Testis (tissue), 2 donors: ENCODE results near the gene GFRA1.

ENCODE experiments used
- POLR2A ChIP-seq: fragments of 450-650 bp; IDR thresholded peaks from one replicate; pipeline ENCODE4 v1.6.1; 2017; ENCODE audit warnings: antibody characterized with exemption, mild to moderate bottlenecking, moderate library complexity
- TF ChIP-seq, protein P1 (sequence below), 3 experiments: fragments of 450-650 bp in 2 of 3; fragments of 200-600 bp in 1 of 3; sonication (generic) in 1 of 3; IDR thresholded peaks; one replicate each; pipeline ENCODE4 v1.5.1; 2016 to 2019; ENCODE audit warnings: antibody characterized with exemption in 3 of 3, mild to moderate bottlenecking in 2 of 3, moderate library complexity in 1 of 3

DNA sequence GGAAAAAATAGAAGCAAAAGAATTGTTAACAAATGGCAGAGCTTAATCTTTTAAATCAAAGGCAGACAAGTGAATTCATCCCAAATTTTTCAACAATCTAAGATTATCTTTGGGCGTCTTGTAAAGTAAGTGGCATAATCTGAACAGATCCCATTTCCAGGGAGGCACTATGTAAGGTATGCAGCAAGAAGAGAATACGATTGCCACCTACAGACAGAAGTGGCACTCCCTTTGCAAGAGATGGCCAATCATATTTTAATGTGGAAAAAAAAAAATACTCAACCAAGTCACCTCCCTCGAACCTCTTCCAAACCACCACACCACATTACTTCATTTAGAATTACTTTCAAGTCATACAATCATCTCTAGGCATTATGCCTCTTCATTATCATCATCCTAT lies 4.0 kb downstream of the GFRA1 start:
- TF ChIP-seq, protein P1, sequence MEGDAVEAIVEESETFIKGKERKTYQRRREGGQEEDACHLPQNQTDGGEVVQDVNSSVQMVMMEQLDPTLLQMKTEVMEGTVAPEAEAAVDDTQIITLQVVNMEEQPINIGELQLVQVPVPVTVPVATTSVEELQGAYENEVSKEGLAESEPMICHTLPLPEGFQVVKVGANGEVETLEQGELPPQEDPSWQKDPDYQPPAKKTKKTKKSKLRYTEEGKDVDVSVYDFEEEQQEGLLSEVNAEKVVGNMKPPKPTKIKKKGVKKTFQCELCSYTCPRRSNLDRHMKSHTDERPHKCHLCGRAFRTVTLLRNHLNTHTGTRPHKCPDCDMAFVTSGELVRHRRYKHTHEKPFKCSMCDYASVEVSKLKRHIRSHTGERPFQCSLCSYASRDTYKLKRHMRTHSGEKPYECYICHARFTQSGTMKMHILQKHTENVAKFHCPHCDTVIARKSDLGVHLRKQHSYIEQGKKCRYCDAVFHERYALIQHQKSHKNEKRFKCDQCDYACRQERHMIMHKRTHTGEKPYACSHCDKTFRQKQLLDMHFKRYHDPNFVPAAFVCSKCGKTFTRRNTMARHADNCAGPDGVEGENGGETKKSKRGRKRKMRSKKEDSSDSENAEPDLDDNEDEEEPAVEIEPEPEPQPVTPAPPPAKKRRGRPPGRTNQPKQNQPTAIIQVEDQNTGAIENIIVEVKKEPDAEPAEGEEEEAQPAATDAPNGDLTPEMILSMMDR (IDR thresholded peaks at IDR 0.05): no peak
- no peak for TF ChIP-seq POLR2A
